ENCODE results near the gene ATXN3L.

Gene ATXN3L

DNA sequence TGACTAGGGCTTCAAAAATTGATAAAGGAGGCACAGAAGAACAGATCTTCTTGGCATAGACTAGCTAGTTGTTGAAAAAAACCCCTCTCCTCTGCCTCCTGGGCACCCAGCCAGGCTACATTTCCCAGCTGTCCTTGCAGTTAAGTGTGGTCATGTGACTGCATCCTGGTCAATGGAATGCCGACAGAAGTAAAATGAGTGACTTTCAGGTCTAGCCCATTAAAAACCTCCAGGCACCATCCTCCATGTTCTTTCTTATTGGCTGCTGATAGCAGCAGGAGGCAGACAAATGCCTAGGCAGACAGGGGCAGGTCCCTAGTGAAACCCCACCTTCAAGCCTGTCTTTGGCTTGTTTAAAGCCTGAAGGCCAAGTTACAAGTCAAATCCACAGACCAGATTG lies 35.3 kb downstream of the ATXN3L start:
- Histone ChIP-seq H3K4me3 (IDR thresholded peaks at IDR 0.05; ENCODE audit: insufficient read depth, low read depth, low read length) (no peak overlapping the region), H3K27me3 (ENCODE audit: insufficient read depth, low read depth) (no peaks in the 10 kb centered on the region), H3K9ac (no peak overlapping the region), H3K4me2 (no peak overlapping the region), H3K4me1 (ENCODE audit: low read depth, poor library complexity, severe bottlenecking) (peaks cover 29% of the 10 kb centered on the region), H3K36me3 (ENCODE audit: insufficient read depth) (no peaks in the 10 kb centered on the region), H2AFZ (ENCODE audit: low read depth) (no peak overlapping the region), H3K79me2 (ENCODE audit: insufficient read depth, low read depth) (no peaks in the 10 kb centered on the region), H3K27ac (no peak overlapping the region), H4K20me1 (ENCODE audit: insufficient read depth) (no peaks in the 10 kb centered on the region)
- TF ChIP-seq, protein P1, sequence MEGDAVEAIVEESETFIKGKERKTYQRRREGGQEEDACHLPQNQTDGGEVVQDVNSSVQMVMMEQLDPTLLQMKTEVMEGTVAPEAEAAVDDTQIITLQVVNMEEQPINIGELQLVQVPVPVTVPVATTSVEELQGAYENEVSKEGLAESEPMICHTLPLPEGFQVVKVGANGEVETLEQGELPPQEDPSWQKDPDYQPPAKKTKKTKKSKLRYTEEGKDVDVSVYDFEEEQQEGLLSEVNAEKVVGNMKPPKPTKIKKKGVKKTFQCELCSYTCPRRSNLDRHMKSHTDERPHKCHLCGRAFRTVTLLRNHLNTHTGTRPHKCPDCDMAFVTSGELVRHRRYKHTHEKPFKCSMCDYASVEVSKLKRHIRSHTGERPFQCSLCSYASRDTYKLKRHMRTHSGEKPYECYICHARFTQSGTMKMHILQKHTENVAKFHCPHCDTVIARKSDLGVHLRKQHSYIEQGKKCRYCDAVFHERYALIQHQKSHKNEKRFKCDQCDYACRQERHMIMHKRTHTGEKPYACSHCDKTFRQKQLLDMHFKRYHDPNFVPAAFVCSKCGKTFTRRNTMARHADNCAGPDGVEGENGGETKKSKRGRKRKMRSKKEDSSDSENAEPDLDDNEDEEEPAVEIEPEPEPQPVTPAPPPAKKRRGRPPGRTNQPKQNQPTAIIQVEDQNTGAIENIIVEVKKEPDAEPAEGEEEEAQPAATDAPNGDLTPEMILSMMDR (conservative IDR thresholded peaks at IDR 0.05; ENCODE audit: low read depth, low read length): no peak

DNA sequence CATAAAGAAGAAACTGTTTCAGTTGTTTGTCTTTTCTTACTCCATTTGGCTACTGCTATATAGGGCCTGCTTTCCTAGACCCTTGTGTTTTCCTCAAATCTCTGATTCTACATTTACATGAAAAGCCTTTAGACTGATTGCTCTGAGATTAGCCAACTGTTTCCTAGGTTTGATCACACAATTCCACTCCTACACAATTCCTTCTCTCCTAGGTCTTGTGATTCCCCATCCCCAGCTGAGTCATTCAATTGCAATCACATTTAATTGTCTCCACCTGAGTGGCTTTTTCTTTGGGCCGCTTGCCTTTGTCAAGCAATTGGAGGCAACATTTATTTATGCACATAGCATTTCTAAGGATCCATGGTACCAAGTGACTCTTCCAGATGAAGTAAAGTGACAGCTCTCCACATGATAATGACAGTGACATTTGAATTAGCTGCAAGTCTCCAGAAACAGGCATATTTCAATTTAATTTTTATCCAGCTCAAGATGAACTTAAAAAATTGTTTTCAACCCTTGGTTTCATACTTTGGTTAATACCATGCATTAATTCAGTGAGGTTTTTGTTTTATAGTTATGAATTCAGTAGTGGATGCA lies 35.8 kb downstream of the ATXN3L start:
- no peak overlapping the region for H3K9ac ChIP-seq
- no peaks in the 10 kb centered on the region for H4K20me1 ChIP-seq (ENCODE audit: insufficient read depth)
- TF ChIP-seq, protein P1 (conservative IDR thresholded peaks at IDR 0.05; ENCODE audit: low read depth, low read length): no peak
- H3K4me1 ChIP-seq (ENCODE audit: low read depth, poor library complexity, severe bottlenecking): peaks cover 29% of the 10 kb centered on the region
- no peak overlapping the region for H2AFZ ChIP-seq (ENCODE audit: low read depth)
- H3K4me3 ChIP-seq (IDR thresholded peaks at IDR 0.05; ENCODE audit: insufficient read depth, low read depth, low read length): no peak overlapping the region
- H3K27ac ChIP-seq: no peak overlapping the region
- no peaks in the 10 kb centered on the region for H3K79me2 ChIP-seq (ENCODE audit: insufficient read depth, low read depth)
- no peaks in the 10 kb centered on the region for H3K36me3 ChIP-seq (ENCODE audit: insufficient read depth)
- no peak overlapping the region for H3K4me2 ChIP-seq
- no peaks in the 10 kb centered on the region for H3K27me3 ChIP-seq (ENCODE audit: insufficient read depth, low read depth)

DNA sequence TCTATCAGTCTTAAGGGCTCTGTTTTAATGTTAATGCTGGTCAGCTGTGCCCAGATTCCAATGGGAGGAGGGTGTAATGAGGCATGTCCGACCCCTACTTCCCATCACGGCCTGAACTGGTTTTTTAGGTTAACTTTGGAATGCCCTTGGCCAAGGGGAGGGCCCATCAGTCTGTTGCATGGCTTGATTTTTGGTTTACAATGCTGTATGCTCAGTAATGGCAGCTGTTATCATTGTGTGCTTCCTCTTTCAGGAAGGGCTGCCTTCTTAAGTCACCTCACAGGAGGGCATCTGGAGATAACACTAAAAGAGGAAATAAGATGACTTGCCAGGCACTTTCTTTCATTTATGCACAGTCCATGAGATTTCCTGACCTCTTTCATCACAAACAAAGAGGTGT lies 36.3 kb downstream of the ATXN3L start:
- Histone ChIP-seq H3K27me3 (ENCODE audit: insufficient read depth, low read depth) (no peaks in the 10 kb centered on the region), H3K9ac (no peak overlapping the region), H3K4me1 (ENCODE audit: low read depth, poor library complexity, severe bottlenecking) (peaks cover 29% of the 10 kb centered on the region), H2AFZ (ENCODE audit: low read depth) (no peak overlapping the region), H3K27ac (no peak overlapping the region), H3K79me2 (ENCODE audit: insufficient read depth, low read depth) (no peaks in the 10 kb centered on the region), H3K36me3 (ENCODE audit: insufficient read depth) (no peaks in the 10 kb centered on the region), H4K20me1 (ENCODE audit: insufficient read depth) (no peaks in the 10 kb centered on the region), H3K4me3 (IDR thresholded peaks at IDR 0.05; ENCODE audit: insufficient read depth, low read depth, low read length) (no peak overlapping the region), H3K4me2 (no peak overlapping the region)
- TF ChIP-seq, protein P1 (conservative IDR thresholded peaks at IDR 0.05; ENCODE audit: low read depth, low read length): no peak

DNA sequence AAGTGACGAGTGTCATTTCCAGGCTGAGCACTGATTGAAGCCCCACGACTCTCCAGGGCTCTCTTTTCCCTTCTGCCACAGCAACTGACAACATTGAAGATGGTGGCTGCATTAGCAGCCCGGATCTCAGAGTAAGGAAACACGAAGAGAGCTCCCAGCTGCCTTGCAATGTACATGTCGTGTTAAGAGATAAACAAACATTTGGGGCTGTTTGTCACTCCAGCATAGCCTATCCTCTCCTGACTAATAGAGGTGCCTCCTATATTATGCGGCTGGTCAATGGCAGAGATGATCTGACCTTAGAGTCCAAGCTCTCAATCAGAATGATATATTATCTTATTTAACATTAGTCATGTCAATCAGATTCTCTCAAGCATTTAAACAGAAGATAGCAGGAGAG lies 38.6 kb downstream of the ATXN3L start:
- no peaks in the 10 kb centered on the region for H3K36me3 ChIP-seq (ENCODE audit: insufficient read depth)
- no peaks in the 10 kb centered on the region for H4K20me1 ChIP-seq (ENCODE audit: insufficient read depth)
- no peaks in the 10 kb centered on the region for H3K27me3 ChIP-seq (ENCODE audit: insufficient read depth, low read depth)
- H3K4me1 ChIP-seq (ENCODE audit: low read depth, poor library complexity, severe bottlenecking): peaks cover 11% of the 10 kb centered on the region
- H3K27ac ChIP-seq: no peak overlapping the region
- TF ChIP-seq, protein P1 (conservative IDR thresholded peaks at IDR 0.05; ENCODE audit: low read depth, low read length): no peak
- H3K79me2 ChIP-seq (ENCODE audit: insufficient read depth, low read depth): no peaks in the 10 kb centered on the region
- H3K4me3 ChIP-seq (IDR thresholded peaks at IDR 0.05; ENCODE audit: insufficient read depth, low read depth, low read length): no peak overlapping the region
- no peak overlapping the region for H3K9ac ChIP-seq
- no peak overlapping the region for H2AFZ ChIP-seq (ENCODE audit: low read depth)
- H3K4me2 ChIP-seq: no peak overlapping the region
